ENCODE measurements around the gene KCTD10.

Gene KCTD10

DNA sequence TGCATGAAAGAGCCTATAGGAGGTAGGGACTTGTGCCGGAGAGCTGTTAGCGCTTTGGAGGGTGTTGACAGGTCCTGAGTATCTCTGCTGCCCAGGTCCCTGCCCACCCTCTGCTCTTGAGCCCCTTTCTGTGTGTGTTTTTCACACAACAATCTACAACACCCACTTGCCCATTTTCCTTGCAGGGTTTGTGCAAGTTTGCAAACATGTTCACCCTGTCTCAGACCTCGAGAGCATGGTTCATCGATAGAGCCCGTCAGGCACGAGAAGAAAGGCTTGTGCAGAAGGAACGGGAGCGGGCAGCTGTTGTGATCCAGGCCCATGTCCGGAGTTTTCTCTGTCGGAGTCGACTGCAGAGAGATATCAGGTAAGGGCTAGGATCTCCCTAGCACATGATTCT, 6.2 kb upstream of the KCTD10 start:
- TF ChIP-seq, protein P1, sequence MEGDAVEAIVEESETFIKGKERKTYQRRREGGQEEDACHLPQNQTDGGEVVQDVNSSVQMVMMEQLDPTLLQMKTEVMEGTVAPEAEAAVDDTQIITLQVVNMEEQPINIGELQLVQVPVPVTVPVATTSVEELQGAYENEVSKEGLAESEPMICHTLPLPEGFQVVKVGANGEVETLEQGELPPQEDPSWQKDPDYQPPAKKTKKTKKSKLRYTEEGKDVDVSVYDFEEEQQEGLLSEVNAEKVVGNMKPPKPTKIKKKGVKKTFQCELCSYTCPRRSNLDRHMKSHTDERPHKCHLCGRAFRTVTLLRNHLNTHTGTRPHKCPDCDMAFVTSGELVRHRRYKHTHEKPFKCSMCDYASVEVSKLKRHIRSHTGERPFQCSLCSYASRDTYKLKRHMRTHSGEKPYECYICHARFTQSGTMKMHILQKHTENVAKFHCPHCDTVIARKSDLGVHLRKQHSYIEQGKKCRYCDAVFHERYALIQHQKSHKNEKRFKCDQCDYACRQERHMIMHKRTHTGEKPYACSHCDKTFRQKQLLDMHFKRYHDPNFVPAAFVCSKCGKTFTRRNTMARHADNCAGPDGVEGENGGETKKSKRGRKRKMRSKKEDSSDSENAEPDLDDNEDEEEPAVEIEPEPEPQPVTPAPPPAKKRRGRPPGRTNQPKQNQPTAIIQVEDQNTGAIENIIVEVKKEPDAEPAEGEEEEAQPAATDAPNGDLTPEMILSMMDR (IDR thresholded peaks at IDR 0.05; ENCODE audit: insufficient read depth, low read length, poor library complexity, severe bottlenecking) = no peak
- no peak overlapping the region for H3K4me3 ChIP-seq (replicated peaks; ENCODE audit: low read depth, low read length)
- DNase-seq (ENCODE audit: extremely low read depth, insufficient read length) = no peak
- peaks cover 9% of the 10 kb centered on the region for H3K36me3 ChIP-seq (ENCODE audit: control insufficient read depth, insufficient read depth, low read length)
- H3K27me3 ChIP-seq (replicated peaks; ENCODE audit: control insufficient read depth, insufficient read depth, low read length) = no peaks in the 10 kb centered on the region

DNA sequence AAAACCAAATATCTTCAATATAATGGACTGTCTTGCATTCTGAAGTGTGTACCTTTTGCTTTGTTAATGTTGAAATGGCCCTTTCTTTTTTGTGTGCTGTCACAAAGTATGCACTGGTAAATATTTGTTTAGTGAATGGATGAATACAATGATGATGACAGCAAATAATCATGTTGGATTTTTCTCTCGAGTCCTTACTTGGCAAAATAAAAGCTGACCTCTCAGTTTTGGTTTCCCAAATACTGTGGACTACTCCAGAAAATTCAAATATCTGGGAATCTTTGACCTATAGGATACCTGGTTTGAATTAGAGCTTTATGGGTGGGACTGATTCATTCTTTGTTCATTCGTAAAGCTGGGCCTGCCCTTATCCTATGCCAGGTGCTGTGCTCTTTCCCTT, 5.8 kb upstream of the KCTD10 start:
- TF ChIP-seq, protein P1 (IDR thresholded peaks at IDR 0.05; ENCODE audit: insufficient read depth, low read length, poor library complexity, severe bottlenecking) = no peak
- DNase-seq (ENCODE audit: extremely low read depth, insufficient read length) = no peak
- H3K36me3 ChIP-seq (ENCODE audit: control insufficient read depth, insufficient read depth, low read length) = peaks cover 9% of the 10 kb centered on the region
- H3K4me3 ChIP-seq (replicated peaks; ENCODE audit: low read depth, low read length) = no peak overlapping the region
- H3K27me3 ChIP-seq (replicated peaks; ENCODE audit: control insufficient read depth, insufficient read depth, low read length) = no peaks in the 10 kb centered on the region

DNA sequence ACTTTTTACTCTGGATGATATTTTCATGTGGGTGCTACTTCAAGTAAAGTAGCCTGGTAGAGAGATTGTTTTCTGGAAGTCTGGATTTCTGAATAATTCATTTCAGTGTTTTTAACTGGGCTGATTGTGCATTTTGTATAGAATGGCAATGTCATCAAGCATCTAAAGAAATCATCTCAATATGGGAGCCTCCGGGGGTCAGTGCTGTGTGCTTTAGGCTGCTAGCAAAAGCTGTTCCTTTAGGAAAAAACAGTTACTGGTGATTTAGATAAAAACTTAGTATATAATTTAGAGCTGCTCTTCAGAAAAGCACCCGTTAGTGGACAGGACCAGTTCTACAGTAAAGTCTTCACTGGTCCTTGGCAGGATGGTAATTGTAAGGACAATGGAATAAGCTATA, 5.4 kb upstream of the KCTD10 start:
- TF ChIP-seq, protein P1 (IDR thresholded peaks at IDR 0.05; ENCODE audit: insufficient read depth, low read length, poor library complexity, severe bottlenecking) = no peak
- no peaks in the 10 kb centered on the region for H3K27me3 ChIP-seq (replicated peaks; ENCODE audit: control insufficient read depth, insufficient read depth, low read length)
- no peak for DNase-seq (ENCODE audit: extremely low read depth, insufficient read length)
- no peak overlapping the region for H3K4me3 ChIP-seq (replicated peaks; ENCODE audit: low read depth, low read length)
- H3K36me3 ChIP-seq (ENCODE audit: control insufficient read depth, insufficient read depth, low read length) = peaks cover 9% of the 10 kb centered on the region

DNA sequence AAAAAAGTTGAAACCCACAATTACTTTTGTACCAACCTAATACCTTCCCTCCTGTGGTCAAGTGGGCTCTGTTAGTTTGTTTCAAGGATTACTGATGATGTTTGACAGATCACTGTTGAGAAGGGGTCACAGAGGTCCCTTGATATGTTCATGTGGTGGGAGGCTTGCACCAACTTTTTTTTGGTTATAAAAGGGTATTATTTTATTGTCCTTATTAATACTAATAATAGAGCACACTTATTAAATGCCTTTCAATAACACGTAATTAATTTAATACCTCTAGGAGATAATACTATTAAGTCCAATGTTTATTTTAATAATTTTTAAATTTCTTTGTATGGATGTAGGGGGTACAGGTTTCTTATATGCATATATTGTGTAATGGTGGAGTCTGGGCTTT, 4.8 kb upstream of the KCTD10 start:
- no peak overlapping the region for H3K4me3 ChIP-seq (replicated peaks; ENCODE audit: low read depth, low read length)
- H3K36me3 ChIP-seq (ENCODE audit: control insufficient read depth, insufficient read depth, low read length) = peaks cover 6% of the 10 kb centered on the region
- H3K27me3 ChIP-seq (replicated peaks; ENCODE audit: control insufficient read depth, insufficient read depth, low read length) = no peaks in the 10 kb centered on the region
- DNase-seq (ENCODE audit: extremely low read depth, insufficient read length) = no peak
- TF ChIP-seq, protein P1 (IDR thresholded peaks at IDR 0.05; ENCODE audit: insufficient read depth, low read length, poor library complexity, severe bottlenecking) = no peak

DNA sequence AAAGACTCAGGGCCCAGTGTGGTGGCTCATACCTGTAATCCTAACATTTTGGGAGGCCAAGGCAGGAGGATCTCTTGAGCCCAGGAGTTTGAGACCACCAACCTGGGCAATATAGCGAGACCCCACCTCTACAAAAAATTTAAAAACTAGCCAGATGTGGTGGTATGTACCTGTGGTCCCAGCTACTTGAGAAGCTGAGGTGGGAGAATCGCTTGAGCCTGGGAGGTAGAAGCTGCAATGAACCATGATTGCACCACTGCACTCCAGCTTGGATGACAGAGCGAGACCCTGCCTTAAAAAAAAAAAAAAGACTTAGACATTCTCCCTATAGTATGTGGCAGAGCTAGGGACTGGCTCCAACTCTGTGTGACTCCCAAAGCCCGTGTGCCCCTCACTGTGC, 3.3 kb upstream of the KCTD10 start:
- TF ChIP-seq, protein P1 (IDR thresholded peaks at IDR 0.05; ENCODE audit: insufficient read depth, low read length, poor library complexity, severe bottlenecking) = no peak
- H3K4me3 ChIP-seq (replicated peaks; ENCODE audit: low read depth, low read length) = no peak overlapping the region
- H3K27me3 ChIP-seq (replicated peaks; ENCODE audit: control insufficient read depth, insufficient read depth, low read length) = no peaks in the 10 kb centered on the region
- no peak for DNase-seq (ENCODE audit: extremely low read depth, insufficient read length)
- peaks cover 3% of the 10 kb centered on the region for H3K36me3 ChIP-seq (ENCODE audit: control insufficient read depth, insufficient read depth, low read length)

DNA sequence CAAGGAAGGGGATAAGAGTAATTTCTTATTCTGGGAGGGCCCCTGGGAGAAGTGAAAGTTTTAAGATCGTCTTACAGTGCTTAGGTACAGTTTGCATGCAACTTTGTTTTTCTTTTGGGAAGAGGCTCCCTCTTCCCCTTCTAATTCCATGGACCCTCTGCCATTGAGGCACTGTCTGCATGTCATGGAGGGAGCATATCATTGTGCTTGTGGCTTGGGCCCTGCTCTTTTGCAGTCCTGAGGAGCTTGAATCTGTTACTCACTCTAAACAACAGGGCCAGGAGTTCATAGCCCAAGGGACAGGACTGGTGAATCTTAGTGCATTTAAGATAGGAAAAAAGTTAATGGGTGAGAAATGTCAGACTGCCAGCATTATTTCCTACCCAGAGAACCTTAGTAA, 2.7 kb upstream of the KCTD10 start:
- no peaks in the 10 kb centered on the region for H3K27me3 ChIP-seq (replicated peaks; ENCODE audit: control insufficient read depth, insufficient read depth, low read length)
- TF ChIP-seq, protein P1 (IDR thresholded peaks at IDR 0.05; ENCODE audit: insufficient read depth, low read length, poor library complexity, severe bottlenecking) = no peak
- DNase-seq (ENCODE audit: extremely low read depth, insufficient read length) = no peak
- H3K4me3 ChIP-seq (replicated peaks; ENCODE audit: low read depth, low read length) = no peak overlapping the region
- H3K36me3 ChIP-seq (ENCODE audit: control insufficient read depth, insufficient read depth, low read length) = no peaks in the 10 kb centered on the region; the same call in none of the 2 replicates
